Measurements from ENCODE around the gene SPDYE1. TPM values are rescaled to one million over a fixed set of nuclear protein-coding genes. Genes with fewer than 3 reads are reported as not detected.
A peak's percentile ranks its signal among the peaks of the same experiment; 100 is the strongest.
"Not testable (repeated sequence)": the region's sequence is repeated elsewhere in the genome, so short reads cannot be mapped to it uniquely, and the experiment has no call there.

SPDYE1 gene, protein sequence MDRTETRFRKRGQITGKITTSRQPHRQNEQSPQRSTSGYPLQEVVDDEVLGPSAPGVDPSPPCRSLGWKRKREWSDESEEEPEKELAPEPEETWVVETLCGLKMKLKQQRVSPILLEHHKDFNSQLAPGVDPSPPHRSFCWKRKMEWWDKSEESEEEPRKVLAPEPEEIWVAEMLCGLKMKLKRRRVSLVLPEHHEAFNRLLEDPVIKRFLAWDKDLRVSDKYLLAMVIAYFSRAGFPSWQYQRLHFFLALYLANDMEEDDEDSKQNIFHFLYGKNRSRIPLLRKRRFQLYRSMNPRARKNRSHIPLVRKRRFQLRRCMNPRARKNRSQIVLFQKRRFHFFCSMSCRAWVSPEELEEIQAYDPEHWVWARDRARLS
- under 1 TPM in 1 of 10 donors, not detected in 9; 0.11 TPM for total RNA-seq
- not detected for polyA plus RNA-seq
- long read RNA-seq, donor 1, partial matches to known transcripts = 0 of 3 reads
- long read RNA-seq, donor 1, other reads (novel, unspliced or antisense) = 3 of 3 reads
- long read RNA-seq, donor 2, partial matches to known transcripts = 0 of 1 reads
- long read RNA-seq, donor 2, other reads (novel, unspliced or antisense) = 1 of 1 reads
- long read RNA-seq, donor 3, partial matches to known transcripts = 0 of 3 reads
- long read RNA-seq, donor 3, other reads (novel, unspliced or antisense) = 3 of 3 reads

DNA sequence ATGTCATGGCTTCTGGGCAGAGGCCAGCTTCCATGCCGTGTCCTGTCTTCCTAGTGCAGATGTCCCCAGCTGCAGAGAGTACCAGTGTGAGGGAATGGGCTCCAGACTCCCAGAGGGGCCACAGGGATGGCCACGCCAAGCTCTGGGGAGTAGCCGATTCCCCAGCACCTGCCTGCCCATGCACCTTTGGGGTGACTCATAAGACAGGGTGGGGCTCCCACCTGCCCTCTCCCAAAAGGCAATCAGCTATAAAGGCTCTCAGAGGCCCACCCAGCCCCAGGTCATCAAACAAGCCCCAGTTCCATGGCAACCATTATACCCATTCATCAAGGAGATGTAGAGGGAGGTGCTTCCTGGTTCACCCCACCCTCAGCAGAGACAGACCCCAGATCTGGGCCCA, at the start of gene SPDYE1:
Gene SPDYE1, plus strand, starts transcription at position 366 of the 400 bp plus-strand sequence. CDS start 2,053 bp downstream, outside the sequence.
- H3K27ac ChIP-seq; DNase-seq; intact Hi-C loops (cut with DNase I); H3K36me3 ChIP-seq; H3K9me3 ChIP-seq; H3K27me3 ChIP-seq; H3K4me3 ChIP-seq; H3K4me1 ChIP-seq: not testable (repeated sequence)
- 92 to 97% methylated on average over 3 of the region's 3 CpGs for WGBS, 2 donors
- ATAC-seq = peak in 3 of 8 donors; percentile 14 to 30 (median 22)

DNA sequence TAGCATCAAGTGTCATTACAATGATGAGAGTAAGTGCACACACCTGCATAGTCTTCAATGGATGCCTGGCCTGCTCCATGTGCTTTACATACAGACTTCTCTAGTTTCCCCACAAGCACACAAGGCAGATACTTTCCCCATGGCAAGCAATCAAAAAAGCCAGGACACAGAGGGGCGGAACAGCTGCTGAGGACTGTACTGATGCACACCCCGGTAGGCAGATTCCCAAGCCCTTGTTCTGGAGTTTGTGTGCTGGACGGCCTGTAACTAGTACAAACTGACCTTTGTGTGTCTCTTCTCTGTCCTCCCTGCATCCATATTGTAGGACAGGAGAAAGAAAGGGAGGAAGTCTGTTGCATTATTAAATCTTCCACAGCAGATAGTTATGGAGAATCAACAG, 45.7 kb upstream of the SPDYE1 start:
- intact Hi-C loops (cut with DNase I) = no loop called here
- ATAC-seq = peak in 1 of 8 donors; percentile 68
- Histone ChIP-seq H3K9me3 (no peaks in the 10 kb centered on the region), H3K36me3 (peaks cover 0 to 95% (median 35%) of the 10 kb centered on the region in 9 donors), H3K4me3 (no peak overlapping the region), H3K27ac (no peak overlapping the region), H3K27me3 (no peaks in the 10 kb centered on the region), H3K4me1 (no peaks in the 10 kb centered on the region)
- WGBS, 2 donors = 80 to 89% methylated on average over 3 of the region's 3 CpGs
- DNase-seq = no peak
- TF ChIP-seq, protein P1, sequence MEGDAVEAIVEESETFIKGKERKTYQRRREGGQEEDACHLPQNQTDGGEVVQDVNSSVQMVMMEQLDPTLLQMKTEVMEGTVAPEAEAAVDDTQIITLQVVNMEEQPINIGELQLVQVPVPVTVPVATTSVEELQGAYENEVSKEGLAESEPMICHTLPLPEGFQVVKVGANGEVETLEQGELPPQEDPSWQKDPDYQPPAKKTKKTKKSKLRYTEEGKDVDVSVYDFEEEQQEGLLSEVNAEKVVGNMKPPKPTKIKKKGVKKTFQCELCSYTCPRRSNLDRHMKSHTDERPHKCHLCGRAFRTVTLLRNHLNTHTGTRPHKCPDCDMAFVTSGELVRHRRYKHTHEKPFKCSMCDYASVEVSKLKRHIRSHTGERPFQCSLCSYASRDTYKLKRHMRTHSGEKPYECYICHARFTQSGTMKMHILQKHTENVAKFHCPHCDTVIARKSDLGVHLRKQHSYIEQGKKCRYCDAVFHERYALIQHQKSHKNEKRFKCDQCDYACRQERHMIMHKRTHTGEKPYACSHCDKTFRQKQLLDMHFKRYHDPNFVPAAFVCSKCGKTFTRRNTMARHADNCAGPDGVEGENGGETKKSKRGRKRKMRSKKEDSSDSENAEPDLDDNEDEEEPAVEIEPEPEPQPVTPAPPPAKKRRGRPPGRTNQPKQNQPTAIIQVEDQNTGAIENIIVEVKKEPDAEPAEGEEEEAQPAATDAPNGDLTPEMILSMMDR (IDR thresholded peaks at IDR 0.05) = no peak

DNA sequence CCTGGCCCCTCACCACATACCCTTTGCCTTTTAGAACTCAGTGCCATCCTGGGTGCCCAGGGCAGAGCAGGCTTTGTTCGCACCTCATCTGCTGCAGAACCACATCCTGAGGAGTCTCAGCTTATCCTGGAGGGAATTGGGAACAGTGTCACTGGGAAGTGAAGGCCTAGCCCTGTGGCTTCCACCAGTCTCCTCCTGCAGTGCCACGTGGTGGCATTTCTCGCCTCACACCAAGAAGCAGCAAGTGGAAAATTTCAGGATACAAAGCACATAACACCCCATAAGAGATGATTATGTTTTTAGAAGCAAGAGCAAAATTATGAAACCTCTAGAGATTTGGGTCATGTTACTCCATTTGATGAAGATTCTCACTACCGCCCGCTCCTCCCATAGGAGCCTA, 44.6 kb upstream of the SPDYE1 start:
- Histone ChIP-seq H3K4me1 (no peaks in the 10 kb centered on the region), H3K27me3 (no peaks in the 10 kb centered on the region), H3K9me3 (no peaks in the 10 kb centered on the region), H3K4me3 (no peak overlapping the region), H3K27ac (no peak overlapping the region), H3K36me3 (peaks cover 0 to 87% (median 35%) of the 10 kb centered on the region in 9 donors)
- TF ChIP-seq, protein P1 (IDR thresholded peaks at IDR 0.05) = no peak
- 92 to 94% methylated on average over 5 of the region's 5 CpGs for WGBS, 2 donors
- ATAC-seq (no peak), DNase-seq (no peak)
- intact Hi-C loops (cut with DNase I) = no loop called here

DNA sequence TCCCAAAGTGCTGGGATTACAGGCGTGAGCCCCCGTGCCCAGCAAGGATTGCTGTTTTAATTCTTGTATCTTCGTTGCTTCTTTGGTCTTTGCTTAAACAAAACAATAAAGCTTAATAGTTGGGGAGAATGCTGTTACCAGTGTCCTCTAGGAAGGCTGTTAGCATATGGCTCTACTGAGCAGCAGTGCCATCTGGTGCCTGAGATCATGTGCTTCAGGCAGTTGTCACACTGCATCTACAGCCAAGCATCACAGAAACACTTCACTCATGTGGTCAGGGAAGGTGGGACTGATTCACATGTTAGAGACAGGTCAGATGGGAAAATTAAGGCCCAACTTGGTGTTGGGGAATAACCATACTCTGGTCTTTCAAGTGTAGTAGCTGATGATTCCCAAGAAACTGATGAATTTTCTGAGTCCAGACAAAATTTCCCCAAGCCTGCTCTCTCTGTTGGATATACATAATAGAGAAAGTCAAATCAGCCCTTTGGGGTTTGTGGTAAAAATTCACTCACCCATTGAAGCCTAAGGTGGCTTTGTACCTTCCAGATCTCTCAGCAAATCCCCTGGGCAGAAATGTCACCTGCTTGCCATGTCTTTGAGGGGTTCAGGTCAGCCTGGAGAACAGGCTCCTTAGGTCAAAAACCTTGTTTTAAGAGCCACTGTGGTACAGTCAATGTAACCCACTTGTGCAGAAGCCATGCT, 43.0 kb upstream of the SPDYE1 start:
- H3K27me3 ChIP-seq = no peaks in the 10 kb centered on the region
- no peak overlapping the region for H3K4me3 ChIP-seq
- peaks cover 0 to 71% (median 22%) of the 10 kb centered on the region in 9 donors for H3K36me3 ChIP-seq
- DNase-seq (peak in 1 of 2 donors; percentile 25), ATAC-seq (peak in 7 of 8 donors; percentile 53 to 81 (median 72))
- H3K9me3 ChIP-seq = no peaks in the 10 kb centered on the region
- no peaks in the 10 kb centered on the region for H3K4me1 ChIP-seq
- intact Hi-C loops (cut with DNase I) = no loop called here
- H3K27ac ChIP-seq = no peak overlapping the region
- TF ChIP-seq, protein P1 (IDR thresholded peaks at IDR 0.05) = peak in 7 of 9 donors; percentile 20 to 56 (median 37)
- 67 to 68% methylated on average over 3 of the region's 3 CpGs for WGBS, 2 donors
